ENCODE data around the gene DCT.
"Not testable (repeated sequence)": the region's sequence is repeated elsewhere in the genome, so short reads cannot be mapped to it uniquely, and the experiment has no call there.

The DCT gene

DNA sequence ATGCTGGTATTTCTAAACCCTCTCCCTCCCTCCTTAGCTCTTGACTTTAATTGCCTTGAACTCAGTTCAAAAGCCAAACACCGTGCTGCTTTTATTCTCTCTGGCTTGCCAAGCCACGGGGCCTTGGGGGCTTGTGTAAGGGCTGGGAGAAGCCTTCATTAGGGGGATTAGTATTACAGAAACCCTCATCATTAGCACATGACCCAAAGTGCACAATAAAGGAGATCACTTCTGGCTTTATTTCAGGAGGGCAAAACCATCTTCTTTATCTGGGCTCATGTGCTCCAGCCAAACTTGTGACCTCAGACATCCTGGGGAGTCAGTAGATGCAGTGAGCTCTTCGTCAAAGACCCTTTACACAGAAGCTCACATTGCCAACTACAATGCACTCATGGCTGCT is at the start of gene DCT:
Gene DCT, minus strand, starts transcription at position 67 of the 400 bp plus-strand sequence. CDS start 427 bp downstream, outside the sequence.
- DNase-seq = no peak

DNA sequence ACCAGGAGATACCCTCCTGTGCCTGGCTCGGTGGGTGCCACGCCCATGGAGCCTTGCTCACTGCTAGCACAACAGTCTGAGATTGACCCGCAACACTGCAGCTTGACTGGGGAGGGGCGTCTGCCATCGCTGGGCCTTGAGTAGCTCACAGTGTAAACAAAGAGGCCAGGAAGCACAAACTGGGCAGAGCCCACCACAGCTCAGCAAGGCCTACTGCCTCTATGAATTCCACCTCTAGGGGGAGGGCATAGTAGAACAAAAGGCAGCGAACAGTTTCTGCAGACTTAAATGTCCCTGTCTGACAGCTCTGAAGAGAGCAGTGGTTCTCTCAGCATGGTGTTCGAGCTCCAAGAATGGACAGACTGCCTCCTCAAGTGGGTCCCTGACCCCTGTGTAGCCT is 47.5 kb upstream of the DCT start:
- not testable (repeated sequence) for DNase-seq

DNA sequence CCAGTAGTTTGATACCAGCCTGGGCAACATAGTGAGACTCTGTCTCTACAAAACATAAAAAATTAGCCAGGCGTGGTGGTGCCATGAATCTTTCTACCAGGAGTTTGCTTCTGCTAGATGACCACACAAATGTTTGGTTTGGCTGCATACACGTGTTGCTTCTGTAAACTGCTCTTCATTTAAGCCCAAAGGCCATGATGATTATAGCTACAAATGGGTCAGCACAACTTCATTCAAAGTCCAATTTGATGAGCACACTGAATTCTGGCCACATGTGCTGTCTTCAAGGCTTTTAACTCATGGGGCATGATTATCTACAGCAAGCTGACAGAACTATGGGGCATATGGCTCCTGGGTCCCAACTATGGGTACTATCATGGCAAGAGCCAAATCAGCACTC is 46.3 kb upstream of the DCT start:
- no peak for DNase-seq

DNA sequence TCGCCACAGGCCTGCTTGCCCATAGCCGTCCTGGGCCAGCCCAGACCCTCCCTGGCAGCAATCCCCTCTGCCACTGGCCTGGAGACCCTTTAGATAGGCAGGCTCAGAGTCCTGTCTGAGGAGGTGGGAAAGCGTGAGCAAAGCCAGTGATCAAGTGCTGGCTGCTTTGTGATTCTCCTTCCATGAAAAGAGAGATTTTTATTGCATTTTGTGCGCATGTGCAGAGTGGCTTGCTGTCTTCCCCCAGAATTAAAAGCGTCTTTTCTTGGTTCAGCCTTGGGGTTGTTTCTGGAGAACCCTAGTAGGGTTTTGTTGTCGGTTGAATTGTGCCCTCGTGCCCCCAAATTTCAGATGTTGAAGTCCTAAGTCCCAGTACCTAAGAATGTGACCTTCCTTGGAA is 44.9 kb upstream of the DCT start:
- DNase-seq = no peak

DNA sequence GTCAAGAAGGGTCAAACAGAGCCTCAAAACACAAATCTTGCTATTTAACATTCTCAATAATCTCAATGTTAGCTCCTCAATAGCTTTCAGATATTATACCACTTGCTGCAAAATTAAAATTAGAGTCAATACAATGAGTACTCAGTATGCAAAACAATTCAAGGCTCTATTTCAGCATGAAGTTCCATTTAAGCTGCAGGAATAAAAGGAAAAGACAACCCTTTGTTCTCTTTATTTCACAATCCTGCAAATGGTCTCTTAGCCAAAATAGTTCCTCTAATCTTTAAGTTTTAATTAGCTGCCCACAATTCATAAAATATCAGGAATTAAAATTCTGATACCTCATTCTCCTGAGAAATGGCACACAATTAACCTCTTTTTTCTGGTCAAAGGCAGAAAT is 40.5 kb upstream of the DCT start:
- DNase-seq = no peak

DNA sequence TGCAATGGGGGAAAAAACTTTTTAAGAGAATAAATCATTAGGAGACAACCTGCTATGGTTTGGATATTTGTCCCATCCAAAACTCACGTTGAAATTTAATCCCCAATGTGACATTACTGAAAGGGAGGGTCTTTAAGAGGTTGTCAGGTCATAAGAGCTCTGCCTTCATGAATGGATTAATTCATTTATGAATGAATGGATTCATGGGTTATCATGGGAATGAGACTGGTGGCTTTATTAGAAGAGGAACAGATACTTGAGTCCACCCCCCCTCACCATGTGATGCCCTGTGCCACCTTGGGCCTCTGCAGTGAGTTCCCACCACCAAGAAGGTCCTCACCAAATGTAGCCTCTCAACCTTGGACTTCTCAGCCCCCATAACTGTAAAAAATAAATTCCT is 37.0 kb upstream of the DCT start:
- no peak for DNase-seq

DNA sequence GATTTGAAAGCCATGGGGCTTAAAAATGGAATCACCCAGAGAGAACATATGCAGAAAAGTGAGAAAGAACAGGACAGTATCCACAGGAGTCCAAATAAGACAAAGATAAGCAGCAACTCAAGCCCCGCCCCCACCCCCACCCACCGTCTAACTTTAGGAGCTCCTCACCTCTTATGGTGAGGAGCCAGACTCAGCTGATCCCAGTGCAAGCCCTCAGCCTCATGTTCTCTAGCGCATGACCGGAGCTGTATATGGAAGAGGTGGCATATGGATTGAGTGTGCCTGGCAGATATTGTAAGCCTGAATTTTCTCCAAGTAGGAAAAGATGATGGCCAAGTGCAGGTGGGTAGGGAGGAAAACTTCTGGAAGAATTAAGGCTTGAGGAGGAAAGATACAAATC is 36.4 kb upstream of the DCT start:
- no peak for DNase-seq

DNA sequence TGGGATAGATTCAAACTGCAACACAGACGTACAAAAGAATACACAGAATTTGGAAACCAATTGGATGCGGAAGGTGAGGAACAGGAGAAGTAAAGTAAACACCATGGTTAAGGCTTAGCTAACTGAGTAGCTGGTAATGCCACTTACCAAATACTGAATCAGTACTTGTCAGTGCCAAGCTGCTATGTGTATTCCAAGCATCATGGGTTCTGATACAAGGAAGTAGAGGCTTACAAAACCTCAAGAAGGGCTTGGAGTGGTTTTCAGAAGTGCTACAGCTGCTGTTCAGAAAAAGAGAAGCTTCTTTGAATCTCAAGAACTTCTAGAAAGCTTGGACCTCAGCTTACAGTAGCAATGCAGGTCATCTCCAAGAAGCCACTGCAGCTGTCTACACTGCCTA is 35.9 kb upstream of the DCT start:
- no peak for DNase-seq

DNA sequence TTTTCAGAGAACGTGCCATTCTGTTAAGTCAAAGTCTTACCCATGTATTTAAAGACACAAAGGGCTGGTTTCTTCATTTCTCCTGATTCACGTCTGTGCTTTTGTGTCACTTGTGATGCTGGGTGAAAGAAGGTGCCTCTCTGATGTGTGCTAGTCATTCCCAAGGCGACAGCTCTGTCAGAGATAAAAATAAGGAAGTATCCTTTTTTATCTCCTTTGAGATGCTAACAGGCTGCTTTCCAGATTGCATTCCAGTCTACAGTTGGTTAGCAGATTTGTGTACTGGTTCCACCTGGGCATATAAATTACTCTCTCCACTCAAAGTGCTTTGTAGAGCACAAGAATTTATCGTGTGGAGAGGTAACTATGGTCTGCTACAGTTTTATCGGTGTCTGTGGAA is 33.5 kb upstream of the DCT start:
- DNase-seq = no peak

DNA sequence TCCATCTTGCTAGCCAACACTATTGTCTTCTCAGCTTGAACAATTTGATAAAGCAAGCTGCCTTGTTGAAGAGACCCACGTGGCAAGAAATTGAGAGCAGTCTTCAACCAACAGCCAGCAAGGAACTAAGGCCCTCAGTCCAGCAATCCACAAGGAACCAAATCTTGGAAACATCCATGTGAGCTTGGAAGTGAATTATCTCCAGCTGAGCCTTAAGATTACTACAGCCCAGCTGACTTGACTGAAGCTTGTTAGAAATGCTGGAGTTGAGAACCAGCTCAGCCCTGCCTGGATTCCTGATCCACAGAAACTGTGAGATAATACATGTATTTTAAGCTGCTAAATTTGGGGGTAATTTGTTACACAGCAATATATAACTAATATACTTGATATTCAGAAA is 26.2 kb upstream of the DCT start:
- no peak for DNase-seq

DNA sequence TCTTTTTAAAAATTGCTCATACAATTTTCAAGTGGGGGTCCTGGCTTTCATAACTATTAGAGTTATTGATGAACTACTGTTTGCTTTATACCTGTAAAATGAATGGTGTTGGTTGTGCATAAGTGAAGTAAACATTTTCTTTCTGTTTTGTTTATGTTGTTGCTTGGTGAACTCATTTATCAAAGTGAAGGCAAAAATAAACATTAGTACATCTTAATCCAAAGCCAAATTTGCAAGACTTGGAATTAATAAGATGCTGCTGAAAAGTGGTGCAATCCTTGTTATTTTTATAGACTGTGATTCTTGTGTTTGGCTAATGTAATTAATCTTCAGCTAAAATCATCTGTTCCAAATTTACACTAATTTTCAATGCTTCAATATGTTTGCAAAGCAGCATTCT is 24.4 kb upstream of the DCT start:
- DNase-seq = no peak

DNA sequence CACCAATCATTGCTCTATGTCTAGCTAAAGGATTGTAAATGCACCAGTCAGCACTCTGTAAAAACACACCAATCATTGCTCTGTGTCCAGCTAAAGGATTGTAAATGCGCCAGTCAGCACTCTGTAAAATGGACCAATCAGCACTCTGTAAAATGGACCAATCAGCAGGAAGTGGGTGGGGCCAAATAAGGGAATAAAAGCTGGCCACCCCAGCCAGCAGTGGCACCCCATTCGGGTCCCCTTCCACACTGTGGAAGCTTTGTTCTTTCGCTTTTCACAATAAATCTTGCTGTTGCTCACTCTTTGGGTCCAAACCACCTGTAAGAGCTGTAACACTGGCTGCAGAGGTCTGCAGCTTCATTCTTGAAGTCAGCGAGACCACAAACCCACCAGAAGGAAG is 19.3 kb upstream of the DCT start:
- DNase-seq = not testable (repeated sequence)

DNA sequence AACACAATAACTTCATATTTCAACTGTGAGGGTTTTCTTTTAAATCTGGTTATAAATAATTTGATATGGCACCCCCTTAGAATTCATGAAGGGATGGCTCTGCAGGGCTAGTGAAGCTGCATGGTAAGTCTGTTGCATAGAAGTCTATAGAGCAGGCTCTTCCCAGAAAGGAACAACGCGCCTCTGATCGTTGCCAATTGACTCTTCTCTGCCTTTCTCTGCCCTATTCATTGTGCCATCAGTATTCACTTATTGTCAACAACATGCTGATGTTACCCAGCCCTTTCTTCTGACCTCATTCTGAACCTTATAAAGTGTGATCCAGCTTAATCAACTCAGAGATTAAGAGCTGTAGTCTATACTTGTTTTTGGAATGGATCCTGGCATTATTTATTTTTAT is 16.3 kb upstream of the DCT start:
- DNase-seq = no peak

DNA sequence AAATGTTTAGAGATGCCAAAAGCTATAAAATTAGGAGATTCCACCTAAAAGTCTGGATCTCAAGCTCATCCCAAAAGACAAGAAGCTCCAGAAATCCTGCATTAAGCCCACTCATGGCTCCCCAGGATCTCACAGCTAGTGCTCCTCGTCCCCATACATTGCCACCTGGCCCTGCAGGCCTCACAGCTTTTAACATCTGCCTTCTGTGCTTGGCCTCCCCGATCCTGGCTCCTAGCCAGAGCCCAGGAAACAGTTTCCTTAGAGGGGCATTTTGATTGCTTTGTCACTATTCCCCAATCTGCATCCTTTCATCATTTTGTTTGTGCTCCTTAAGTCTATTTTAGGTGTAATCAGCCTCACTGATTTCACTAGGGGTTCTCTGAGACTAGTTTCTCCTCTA is 14.5 kb upstream of the DCT start:
- no peak for DNase-seq

DNA sequence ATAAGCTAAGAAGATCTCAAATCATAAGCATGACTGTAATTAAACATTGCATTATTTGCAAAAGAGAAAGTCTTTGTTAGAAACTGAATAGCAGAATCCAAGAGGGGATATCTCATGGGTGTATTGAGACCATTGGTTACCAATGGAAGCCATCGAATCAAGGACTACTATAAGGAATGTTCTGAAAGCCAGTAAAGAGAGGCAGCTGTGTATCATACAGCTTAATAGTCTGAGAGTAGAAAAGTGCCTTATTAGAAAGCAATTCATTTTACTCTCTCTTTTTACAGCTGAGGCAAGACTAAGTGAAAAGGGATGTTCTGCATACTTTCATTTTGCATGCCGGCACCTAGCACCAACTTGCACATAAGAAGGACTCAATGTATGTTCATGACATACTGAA is 7.6 kb upstream of the DCT start:
- no peak for DNase-seq

DNA sequence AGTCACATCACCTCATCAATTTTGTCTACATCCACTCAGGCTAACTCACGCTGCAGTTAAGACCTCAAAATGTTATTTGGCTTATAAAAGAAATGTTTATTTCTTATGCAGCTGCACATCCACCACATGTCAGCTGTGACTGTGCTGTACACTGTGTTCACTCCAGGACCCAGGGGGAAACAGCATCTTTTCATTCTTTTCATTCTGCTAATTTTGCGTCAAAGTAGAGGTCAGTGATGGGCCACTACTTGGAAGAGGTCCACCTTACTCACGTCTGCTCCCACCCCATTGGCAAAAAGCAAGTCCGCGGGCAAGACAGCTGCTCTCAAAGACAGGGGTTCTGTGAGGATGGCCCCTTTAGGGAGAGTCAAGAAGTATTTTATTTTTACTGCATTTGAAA is 4.5 kb upstream of the DCT start:
- no peak for DNase-seq

DNA sequence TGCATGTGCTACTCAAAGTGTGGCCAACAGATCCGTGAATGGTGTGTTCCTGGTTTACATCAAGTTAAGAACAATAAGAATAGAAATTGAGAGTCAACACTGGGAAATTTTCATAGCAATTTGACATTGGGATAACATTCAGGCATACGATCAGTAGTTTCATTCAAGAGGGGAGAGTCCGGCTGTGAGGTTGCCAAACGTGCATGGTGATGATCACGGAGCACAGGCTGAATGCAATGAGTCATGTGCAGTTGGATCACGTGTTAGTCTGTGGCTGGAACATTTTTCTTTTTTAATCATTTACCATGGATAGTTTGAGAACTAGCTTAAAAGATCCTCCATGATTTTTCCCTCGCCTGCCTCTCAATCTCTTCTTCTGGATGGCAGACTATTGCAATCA is 2.5 kb upstream of the DCT start:
- no peak for DNase-seq

DNA sequence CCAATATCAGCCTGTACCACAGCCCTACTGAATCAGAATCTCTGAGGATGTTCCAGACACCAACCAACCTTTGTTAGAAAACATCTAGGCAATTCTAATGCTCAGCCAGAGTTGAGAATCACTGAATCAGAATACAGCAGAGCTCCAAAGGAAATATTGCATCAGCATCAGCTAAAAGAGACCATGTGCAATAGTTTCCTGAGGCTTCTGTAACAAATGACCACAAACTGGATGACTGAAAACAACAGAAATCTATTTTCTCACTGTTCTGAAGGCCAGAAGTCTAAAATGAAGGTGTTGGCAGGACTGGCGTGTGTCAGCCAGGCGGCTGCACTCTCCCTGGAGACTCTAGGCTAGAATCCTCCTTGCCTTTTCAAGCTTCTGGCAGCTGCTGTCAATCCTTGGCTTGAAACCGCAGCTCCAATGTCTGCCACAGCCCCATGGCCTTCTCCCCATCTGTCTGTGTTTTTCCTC is 1.2 kb upstream of the DCT start:
- no peak for DNase-seq

DNA sequence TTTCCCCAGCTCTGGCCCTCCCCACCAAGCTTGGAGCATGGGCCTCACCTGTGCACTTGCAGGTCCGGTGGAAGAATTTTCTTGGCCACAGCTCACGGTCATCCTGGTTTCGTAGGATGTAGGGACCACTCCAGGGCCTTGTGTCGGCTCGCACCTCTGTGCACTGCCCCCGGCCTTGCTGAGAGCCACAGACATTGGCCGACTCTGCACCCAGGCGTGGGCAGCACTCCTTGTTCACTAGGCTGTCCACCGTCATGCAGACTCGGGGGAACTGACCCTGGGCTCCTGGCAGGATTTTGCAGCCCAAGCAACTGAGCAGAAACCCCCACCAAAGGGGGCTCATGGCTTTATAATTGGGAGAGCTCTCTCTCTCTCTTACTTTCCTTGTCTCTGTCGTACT is 569 bp downstream of the DCT start:
- DNase-seq = no peak

DNA sequence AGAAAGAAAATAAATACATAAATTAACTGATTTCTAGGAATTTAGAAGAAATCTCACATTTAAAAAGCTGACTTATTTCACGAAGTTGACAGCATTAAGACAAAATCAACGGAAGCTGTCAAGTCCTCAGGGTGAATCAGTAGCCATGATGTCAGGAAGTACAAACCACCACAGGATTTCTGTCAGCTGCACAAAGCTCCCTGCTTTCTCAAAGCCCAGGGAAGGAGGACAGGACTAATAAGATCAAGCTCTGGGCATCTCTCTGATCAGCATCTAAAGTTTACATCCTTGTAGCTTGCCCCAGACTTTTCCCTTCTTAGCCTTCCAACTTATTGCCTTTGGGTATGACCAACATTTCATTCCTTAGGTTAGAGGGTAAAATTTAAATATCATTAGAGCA is 9.4 kb downstream of the DCT start:
- no peak for DNase-seq

DNA sequence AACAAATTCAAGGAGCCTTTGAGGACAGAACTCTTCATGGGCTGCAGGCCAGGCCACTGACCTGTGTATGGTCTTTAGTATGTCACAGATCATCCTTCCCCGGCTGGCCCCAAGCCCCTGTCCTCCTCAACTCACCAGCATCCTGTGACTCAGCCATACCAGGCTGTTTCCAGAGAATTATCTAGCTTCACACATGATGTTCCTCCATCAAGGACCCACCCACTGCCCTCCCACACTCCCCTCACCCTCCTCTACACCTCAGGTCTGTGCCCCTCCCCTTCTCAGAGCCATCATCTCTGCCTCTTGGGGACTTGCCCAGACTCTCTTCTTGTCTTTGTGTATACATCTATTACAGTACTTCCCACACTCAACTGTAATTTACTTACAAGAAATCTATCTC is 14.7 kb downstream of the DCT start:
- DNase-seq = no peak

DNA sequence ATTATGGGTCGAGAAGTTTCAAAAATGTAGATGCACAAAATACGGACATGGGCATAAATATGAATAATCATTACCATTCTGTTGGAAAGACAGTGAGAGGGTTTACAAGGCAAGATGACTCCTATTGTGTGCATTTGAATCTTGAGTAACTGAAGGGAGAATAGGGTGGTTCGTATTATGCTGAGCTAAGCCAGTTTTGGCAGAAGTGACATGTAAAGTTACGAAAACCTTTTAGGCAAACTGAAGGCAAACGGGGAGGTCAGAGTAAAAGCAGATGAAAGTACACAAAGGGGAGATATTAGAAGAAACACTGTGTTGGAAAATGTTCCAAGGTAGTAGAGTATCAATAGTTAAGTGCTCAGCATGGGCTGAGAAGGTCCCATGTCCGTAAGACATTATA is 16.8 kb downstream of the DCT start:
- DNase-seq = no peak

DNA sequence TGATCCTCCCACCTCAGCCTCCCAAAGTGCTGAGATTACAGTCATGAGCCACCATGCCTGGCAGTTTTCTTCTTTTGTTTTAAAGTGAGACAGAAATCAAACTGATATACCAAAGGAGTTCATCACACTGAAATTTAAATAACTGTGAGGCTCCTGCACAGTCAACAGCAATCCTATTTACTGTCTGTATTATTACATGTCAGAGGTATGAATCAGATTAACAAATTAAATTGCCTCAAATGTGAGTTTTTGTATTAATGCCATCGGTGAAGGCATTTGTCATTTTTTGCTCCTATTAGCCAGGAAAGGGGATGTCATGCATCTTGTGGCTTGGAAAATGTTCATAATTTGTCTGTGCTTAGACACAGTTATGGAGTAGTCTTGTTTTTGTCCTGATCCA is 20.4 kb downstream of the DCT start:
- no peak for DNase-seq

DNA sequence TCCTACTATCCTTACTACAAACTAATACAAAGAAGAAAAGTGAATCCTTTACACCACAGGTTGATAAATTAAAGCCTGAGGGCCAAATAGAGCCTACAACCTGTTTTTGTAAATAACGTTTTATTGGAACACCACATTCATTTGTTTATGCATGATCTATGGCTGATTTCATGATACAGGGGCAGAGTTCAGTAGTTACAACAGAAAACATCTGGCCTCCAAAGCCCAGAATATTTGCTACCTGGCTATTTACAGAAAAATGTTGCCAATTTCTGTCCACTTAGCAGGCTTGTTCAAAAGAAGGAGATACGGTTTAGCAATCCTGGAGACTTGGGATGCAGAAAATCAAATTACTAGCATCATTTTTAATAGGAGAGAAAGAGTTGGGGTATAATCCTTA is 24.1 kb downstream of the DCT start:
- no peak for DNase-seq

DNA sequence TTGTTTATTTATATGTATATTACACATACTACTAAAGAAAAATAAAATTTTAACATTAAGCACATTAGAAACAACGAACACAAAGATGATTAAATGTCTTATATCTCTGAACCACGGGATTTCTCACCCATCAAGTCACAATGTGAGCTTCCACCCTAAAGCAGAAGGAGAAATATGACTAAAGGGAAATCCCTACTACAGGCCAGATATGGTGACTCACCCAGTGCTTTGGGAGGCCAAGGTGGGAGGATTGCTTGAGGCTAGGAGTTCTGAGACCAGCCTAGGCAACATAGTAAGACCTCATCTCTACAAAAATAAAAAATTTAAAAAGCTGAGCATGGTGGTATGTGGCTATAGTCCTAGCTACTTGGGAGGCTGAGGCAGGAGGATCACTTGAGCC is 24.6 kb downstream of the DCT start:
- no peak for DNase-seq

DNA sequence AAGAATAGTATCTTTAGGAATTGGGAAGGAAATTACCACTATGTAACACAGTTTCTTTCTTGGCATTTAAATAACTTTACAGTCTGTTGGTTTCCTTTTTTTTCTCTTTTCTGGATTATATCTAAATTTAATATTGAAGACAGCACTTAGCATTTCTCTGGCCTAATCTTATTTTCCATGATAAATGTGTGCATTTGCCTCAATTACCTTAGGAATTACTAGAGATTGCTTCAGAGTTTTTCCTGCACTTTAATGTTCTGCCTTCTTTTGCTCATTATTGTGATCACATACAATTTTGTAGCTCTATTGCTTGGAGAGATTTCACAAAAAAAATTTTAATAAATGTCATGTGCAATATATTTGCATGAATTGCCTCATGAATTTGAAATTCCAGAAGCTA is 25.1 kb downstream of the DCT start:
- no peak for DNase-seq

All from activated CD4-positive, alpha-beta T cell treated with anti-CD3 and anti-CD28 coated beads for 1 hour (primary cell).